Panc1 (cell line): Measurements from ENCODE around the gene SLC37A1. TPM values are rescaled to one million over a fixed set of nuclear protein-coding genes. Genes with fewer than 3 reads are reported as not detected.

Experiments used
- ATAC-seq: fragments of 200-7000 bp; cut with Tn5 transposase; 2 replicates; pipeline ENCODE4 v1.9.1; 2020; ENCODE audit warnings: mild to moderate bottlenecking, moderate library complexity
- BruUV-seq: library from RNA; stranded (reverse); fragments of 400-500 nt; replicated peaks from 2 replicates; lab custom pipeline; 2021; lab: Mats Ljungman, UMichigan
- CTCF ChIA-PET: fragments of 300-600 bp; sonication (Branson Sonifier 250); formaldehyde crosslinking; loops from one replicate; lab custom pipeline; 2022; ENCODE audit warnings: antibody characterized with exemption; lab: Charles Lee
- POLR2A ChIA-PET: fragments of 300-600 bp; sonication (Branson Sonifier 250); formaldehyde crosslinking; loops from one replicate; lab custom pipeline; 2022; ENCODE audit warnings: antibody characterized with exemption; lab: Charles Lee
- DNase-seq: peaks from one replicate; pipeline ENCODE4 v3.0.0-alpha.2; 2010; ENCODE audit warnings: low read depth, low spot score
- H3K27ac ChIP-seq: 2 replicates; pipeline ENCODE4 v1.5.1; 2011; ENCODE audit warnings: mild to moderate bottlenecking, low read length, inconsistent platforms
- H3K27me3 ChIP-seq: fragments of 200-500 bp; sonication (Bioruptor generic); 2 replicates; pipeline ENCODE4 v1.6.0; 2014; ENCODE audit warnings: low read length, inconsistent platforms; ENCODE audit not compliant: control insufficient read depth, insufficient read depth
- H3K36me3 ChIP-seq: fragments of 200-500 bp; sonication (Bioruptor generic); 2 replicates; pipeline ENCODE4 v1.5.1; 2014; ENCODE audit warnings: inconsistent platforms, mild to moderate bottlenecking, low read length, moderate library complexity; ENCODE audit not compliant: control insufficient read depth, insufficient read depth
- H3K4me1 ChIP-seq: 2 replicates; pipeline ENCODE4 v1.5.1; 2011; ENCODE audit warnings: inconsistent platforms, mild to moderate bottlenecking, low read length, moderate library complexity; ENCODE audit not compliant: control insufficient read depth, insufficient read depth
- H3K4me3 ChIP-seq, 2 experiments: 2 replicates each; pipeline ENCODE4 v1.5.1; 2011 to 2012; ENCODE audit warnings: low read depth in 2 of 2, low read length in 2 of 2, mild to moderate bottlenecking in 2 of 2, inconsistent platforms in 1 of 2, moderate library complexity in 1 of 2
- H3K9me3 ChIP-seq: fragments of 200-500 bp; sonication (Bioruptor generic); 2 replicates; pipeline ENCODE4 v1.5.1; 2014; ENCODE audit warnings: low read depth, mild to moderate bottlenecking, inconsistent platforms, low read length, moderate library complexity; ENCODE audit not compliant: control insufficient read depth, insufficient read depth
- CTCF ChIP-seq: fragments of 450-650 bp; IDR thresholded peaks from 2 replicates; pipeline ENCODE4 v1.5.1; 2017; ENCODE audit warnings: mild to moderate bottlenecking
- POLR2AphosphoS5 ChIP-seq: IDR thresholded peaks from 2 replicates; pipeline ENCODE4 v1.6.1; 2012; ENCODE audit warnings: mild to moderate bottlenecking, low read depth, low read length, moderate library complexity
- SIN3A ChIP-seq: IDR thresholded peaks from 2 replicates; pipeline ENCODE4 v1.6.1; 2012; ENCODE audit warnings: low read depth, mild to moderate bottlenecking, low read length, moderate library complexity, borderline replicate concordance; ENCODE audit not compliant: insufficient read depth
- TCF7L2 ChIP-seq: IDR thresholded peaks from 2 replicates; pipeline ENCODE4 v1.6.1; 2011; ENCODE audit warnings: mild to moderate bottlenecking, low read depth, low read length, inconsistent platforms
- in situ Hi-C: cut with HindIII; loops from 2 replicates; pipeline ENCODE4 v1.10.0; 2016; ENCODE audit warnings: low sequenced_read_pairs, low pct_unique_long_range_greater_than_20kb
- intact Hi-C: fragments of 100-400 bp; cut with micrococcal nuclease; formaldehyde crosslinking; loops from one replicate; pipeline ENCODE4 v1.10.0; 2022; ENCODE audit not compliant: unreplicated experiment
- total RNA-seq: library from RNA; stranded (reverse); gene quantifications from one replicate; pipeline ENCODE4 v1.2.1, GENCODE V29; 2021; ENCODE audit not compliant: unreplicated experiment
- TF ChIP-seq, protein P1 (sequence below), 2 experiments: IDR thresholded peaks; 2 replicates each; pipeline ENCODE4 v1.6.1; 2011 to 2012; ENCODE audit warnings: low read depth in 2 of 2, control low read depth in 1 of 2, low read length in 1 of 2, mild to moderate bottlenecking in 1 of 2, moderate library complexity in 1 of 2; ENCODE audit not compliant: insufficient read depth in 1 of 2

SLC37A1 gene
- total RNA-seq, 1 experiment from 2014 or later: 7.7 TPM

- intact Hi-C loops: no loop called here
- DNase-seq: no peak
- no peaks in the 10 kb centered on the region for H3K9me3 ChIP-seq
- no peak for ATAC-seq
- H3K4me1 ChIP-seq: no peaks in the 10 kb centered on the region; the same call in 1 of the 2 replicates
- CTCF ChIA-PET: no interaction called here
- no peak overlapping the region for H3K27ac ChIP-seq
- H3K27me3 ChIP-seq: no peaks in the 10 kb centered on the region
- POLR2A ChIA-PET: no interaction called here
- no peak overlapping the region for H3K4me3 ChIP-seq
- in situ Hi-C loops: no loop called here
- no peak for TF ChIP-seq CTCF
- TF ChIP-seq, protein P1, sequence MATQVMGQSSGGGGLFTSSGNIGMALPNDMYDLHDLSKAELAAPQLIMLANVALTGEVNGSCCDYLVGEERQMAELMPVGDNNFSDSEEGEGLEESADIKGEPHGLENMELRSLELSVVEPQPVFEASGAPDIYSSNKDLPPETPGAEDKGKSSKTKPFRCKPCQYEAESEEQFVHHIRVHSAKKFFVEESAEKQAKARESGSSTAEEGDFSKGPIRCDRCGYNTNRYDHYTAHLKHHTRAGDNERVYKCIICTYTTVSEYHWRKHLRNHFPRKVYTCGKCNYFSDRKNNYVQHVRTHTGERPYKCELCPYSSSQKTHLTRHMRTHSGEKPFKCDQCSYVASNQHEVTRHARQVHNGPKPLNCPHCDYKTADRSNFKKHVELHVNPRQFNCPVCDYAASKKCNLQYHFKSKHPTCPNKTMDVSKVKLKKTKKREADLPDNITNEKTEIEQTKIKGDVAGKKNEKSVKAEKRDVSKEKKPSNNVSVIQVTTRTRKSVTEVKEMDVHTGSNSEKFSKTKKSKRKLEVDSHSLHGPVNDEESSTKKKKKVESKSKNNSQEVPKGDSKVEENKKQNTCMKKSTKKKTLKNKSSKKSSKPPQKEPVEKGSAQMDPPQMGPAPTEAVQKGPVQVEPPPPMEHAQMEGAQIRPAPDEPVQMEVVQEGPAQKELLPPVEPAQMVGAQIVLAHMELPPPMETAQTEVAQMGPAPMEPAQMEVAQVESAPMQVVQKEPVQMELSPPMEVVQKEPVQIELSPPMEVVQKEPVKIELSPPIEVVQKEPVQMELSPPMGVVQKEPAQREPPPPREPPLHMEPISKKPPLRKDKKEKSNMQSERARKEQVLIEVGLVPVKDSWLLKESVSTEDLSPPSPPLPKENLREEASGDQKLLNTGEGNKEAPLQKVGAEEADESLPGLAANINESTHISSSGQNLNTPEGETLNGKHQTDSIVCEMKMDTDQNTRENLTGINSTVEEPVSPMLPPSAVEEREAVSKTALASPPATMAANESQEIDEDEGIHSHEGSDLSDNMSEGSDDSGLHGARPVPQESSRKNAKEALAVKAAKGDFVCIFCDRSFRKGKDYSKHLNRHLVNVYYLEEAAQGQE (IDR thresholded peaks at IDR 0.05; ENCODE audit: insufficient read depth in 1 of 2, low read depth in 2 of 2, low read length in 1 of 2): no peak
- TF ChIP-seq TCF7L2: no peak
- TF ChIP-seq SIN3A: no peak
- no peak for TF ChIP-seq POLR2AphosphoS5
- H3K36me3 ChIP-seq: no peaks in the 10 kb centered on the region
- BruUV-seq: no TSS peak
Measured at GRCh38 chr21:42582787-42583476, 69.3 kb downstream of the SLC37A1 start.

GRCh38 chr21:42583477-42584295, 70.0 kb downstream of the SLC37A1 start:
- Histone ChIP-seq H3K9me3 (no peaks in the 10 kb centered on the region), H3K36me3 (no peaks in the 10 kb centered on the region), H3K4me1 (no peaks in the 10 kb centered on the region; the same call in 1 of the 2 replicates), H3K27me3 (no peaks in the 10 kb centered on the region), H3K4me3 (no peak overlapping the region), H3K27ac (no peak overlapping the region)
- intact Hi-C loops: no loop called here
- ChIA-PET CTCF (no interaction called here), POLR2A (no interaction called here)
- in situ Hi-C loops: no loop called here
- TF ChIP-seq TCF7L2: no peak
- TF ChIP-seq SIN3A: no peak
- TF ChIP-seq, protein P1 (IDR thresholded peaks at IDR 0.05; ENCODE audit: insufficient read depth in 1 of 2, low read depth in 2 of 2, low read length in 1 of 2): no peak
- TF ChIP-seq CTCF: no peak
- TF ChIP-seq POLR2AphosphoS5: no peak
- no TSS peak for BruUV-seq
- DNase-seq (no peak), ATAC-seq (no peak)
